Measurements from ENCODE around the gene TSPAN10. TPM values are rescaled to one million over a fixed set of nuclear protein-coding genes. Genes with fewer than 3 reads are reported as not detected.

TSPAN10 gene
- total RNA-seq, 1 donor from 2014 or later = 1.1 TPM

GRCh38 chr17:81621494-81622130 lies 15.4 kb upstream of the TSPAN10 start:
- H3K27ac ChIP-seq = no peak overlapping the region
- intact Hi-C loops (cut with DNase I) = no loop called here
- H3K9me3 ChIP-seq = no peaks in the 10 kb centered on the region
- ATAC-seq = peak; percentile 65
- no peak for DNase-seq
- H3K36me3 ChIP-seq = peaks cover 80% of the 10 kb centered on the region
- H3K4me1 ChIP-seq = peaks cover 7% of the 10 kb centered on the region
- no peaks in the 10 kb centered on the region for H3K27me3 ChIP-seq
- H3K4me3 ChIP-seq = no peak overlapping the region
- no peak for TF ChIP-seq CTCF (IDR thresholded peaks at IDR 0.05)

DNA sequence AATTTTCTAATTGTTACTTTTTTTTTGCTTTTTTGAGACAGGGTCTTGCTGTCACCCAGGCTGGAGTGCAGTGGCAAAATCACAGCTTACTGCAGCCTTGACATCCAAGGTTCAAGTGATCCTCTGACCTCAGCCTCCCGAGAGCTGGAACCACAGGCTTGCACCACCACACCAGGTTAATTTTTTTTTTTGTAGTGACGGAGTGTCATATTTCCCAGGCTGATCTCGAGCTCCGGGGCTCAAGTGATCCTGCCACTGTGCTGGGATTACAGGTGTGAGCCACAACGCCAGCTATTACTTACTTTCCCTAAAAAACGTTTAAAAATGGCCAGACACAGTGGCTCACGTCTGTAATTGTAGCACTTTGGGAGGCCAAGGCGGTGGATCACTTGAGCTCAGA lies 6.7 kb upstream of the TSPAN10 start:
- no peaks in the 10 kb centered on the region for H3K27me3 ChIP-seq
- DNase-seq = no peak
- peaks cover 52% of the 10 kb centered on the region for H3K36me3 ChIP-seq
- peaks cover 14% of the 10 kb centered on the region for H3K4me1 ChIP-seq
- H3K9me3 ChIP-seq = no peaks in the 10 kb centered on the region
- H3K27ac ChIP-seq = no peak overlapping the region
- no peak overlapping the region for H3K4me3 ChIP-seq
- ATAC-seq = no peak
- TF ChIP-seq CTCF (IDR thresholded peaks at IDR 0.05) = no peak
- intact Hi-C loops (cut with DNase I) = no loop called here

GRCh38 chr17:81631482-81631881 lies 5.5 kb upstream of the TSPAN10 start:
- H3K9me3 ChIP-seq = no peaks in the 10 kb centered on the region
- no peak overlapping the region for H3K27ac ChIP-seq
- DNase-seq = no peak
- H3K4me1 ChIP-seq = peaks cover 23% of the 10 kb centered on the region
- no peaks in the 10 kb centered on the region for H3K27me3 ChIP-seq
- no peak for ATAC-seq
- no peak overlapping the region for H3K4me3 ChIP-seq
- H3K36me3 ChIP-seq = peaks cover 40% of the 10 kb centered on the region
- TF ChIP-seq CTCF (IDR thresholded peaks at IDR 0.05) = no peak
- intact Hi-C loops (cut with DNase I) = no loop called here

- peak overlapping the region; percentile 87 for H3K27ac ChIP-seq
- DNase-seq = no peak
- no peaks in the 10 kb centered on the region for H3K27me3 ChIP-seq
- intact Hi-C loops (cut with DNase I) = no loop called here
- no peak for ATAC-seq
- no peaks in the 10 kb centered on the region for H3K9me3 ChIP-seq
- peaks cover under 1% of the 10 kb centered on the region for H3K36me3 ChIP-seq
- H3K4me1 ChIP-seq = peaks cover 30% of the 10 kb centered on the region
- TF ChIP-seq CTCF (IDR thresholded peaks at IDR 0.05) = no peak
- peak overlapping the region; percentile 74 for H3K4me3 ChIP-seq
Observed at GRCh38 chr17:81635431-81635830, 1.6 kb upstream of the TSPAN10 start.

DNA sequence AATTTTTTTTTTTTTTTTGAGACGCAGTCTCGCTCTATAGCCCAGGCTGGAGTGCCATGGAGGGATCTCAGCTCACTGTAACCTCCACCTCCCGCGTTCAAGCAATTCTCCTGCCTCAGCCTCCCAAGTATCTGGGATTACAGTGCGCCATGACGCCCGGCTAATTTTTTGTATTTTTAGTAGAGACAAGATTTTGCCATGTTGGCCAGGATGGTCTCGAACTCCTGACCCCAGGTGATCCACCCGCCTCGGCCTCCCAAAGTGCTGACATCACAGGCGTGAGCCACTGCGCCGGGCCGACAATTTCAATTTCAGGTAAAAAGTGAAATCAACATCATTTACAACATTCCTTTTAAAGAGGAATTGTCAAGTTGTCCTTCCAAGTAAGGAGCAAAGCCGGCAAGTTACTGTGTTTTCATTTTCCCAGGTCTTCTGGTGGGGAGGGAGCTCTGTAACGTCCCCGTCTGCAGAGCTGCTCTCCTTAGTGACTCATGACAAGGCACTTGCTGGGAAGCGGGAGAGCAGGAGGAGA lies 957 bp upstream of the TSPAN10 start:
- DNase-seq = no peak
- Histone ChIP-seq H3K4me3 (peak overlapping the region; percentile 74), H3K36me3 (no peaks in the 10 kb centered on the region), H3K27ac (peak overlapping the region; percentile 87), H3K9me3 (no peaks in the 10 kb centered on the region), H3K27me3 (no peaks in the 10 kb centered on the region), H3K4me1 (peaks cover 30% of the 10 kb centered on the region)
- peak; percentile 70 for ATAC-seq
- TF ChIP-seq CTCF (IDR thresholded peaks at IDR 0.05) = no peak
- intact Hi-C loops (cut with DNase I) = no loop called here

All from upper lobe of right lung (tissue), 1 donor.